GM12892 (cell line): Measurements from ENCODE around the gene GDPD5.

Experiments
- POLR2A ChIP-seq: IDR thresholded peaks from 2 replicates; pipeline ENCODE4 v1.6.1; 2011; ENCODE audit warnings: low read depth, low read length, control low read depth
- POLR2AphosphoS5 ChIP-seq: IDR thresholded peaks from 2 replicates; pipeline ENCODE4 v1.6.1; 2011; ENCODE audit warnings: low read depth, low read length, control low read depth

DNA sequence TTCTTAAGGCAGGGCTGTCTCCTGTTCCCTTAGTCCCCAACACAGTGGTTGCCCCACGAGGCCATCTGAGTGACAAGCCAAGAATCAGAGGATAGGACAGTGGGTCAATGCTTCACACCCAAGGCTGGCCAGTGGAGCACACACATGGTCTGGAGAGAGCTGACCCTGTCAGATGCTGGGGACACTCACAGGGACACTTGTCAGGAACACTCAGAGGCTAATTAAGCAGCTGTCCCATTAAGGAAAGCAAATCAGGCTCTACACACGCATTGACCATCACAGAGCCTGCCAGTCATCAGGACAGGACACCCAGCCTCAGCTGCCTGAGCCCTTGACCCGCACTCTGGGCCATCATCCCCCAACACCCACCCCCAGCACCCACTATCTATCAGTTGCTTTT is 18.2 kb downstream of the GDPD5 start:
- TF ChIP-seq POLR2A (no peak), POLR2AphosphoS5 (no peak)
